ENCODE data around the gene SBNO1.

The SBNO1 gene

GRCh38 chr12:123280971-123281370 lies 83.7 kb downstream of the SBNO1 start:
- no peak overlapping the region for H3K4me3 ChIP-seq (ENCODE audit: low read length)
- TF ChIP-seq, protein P1, sequence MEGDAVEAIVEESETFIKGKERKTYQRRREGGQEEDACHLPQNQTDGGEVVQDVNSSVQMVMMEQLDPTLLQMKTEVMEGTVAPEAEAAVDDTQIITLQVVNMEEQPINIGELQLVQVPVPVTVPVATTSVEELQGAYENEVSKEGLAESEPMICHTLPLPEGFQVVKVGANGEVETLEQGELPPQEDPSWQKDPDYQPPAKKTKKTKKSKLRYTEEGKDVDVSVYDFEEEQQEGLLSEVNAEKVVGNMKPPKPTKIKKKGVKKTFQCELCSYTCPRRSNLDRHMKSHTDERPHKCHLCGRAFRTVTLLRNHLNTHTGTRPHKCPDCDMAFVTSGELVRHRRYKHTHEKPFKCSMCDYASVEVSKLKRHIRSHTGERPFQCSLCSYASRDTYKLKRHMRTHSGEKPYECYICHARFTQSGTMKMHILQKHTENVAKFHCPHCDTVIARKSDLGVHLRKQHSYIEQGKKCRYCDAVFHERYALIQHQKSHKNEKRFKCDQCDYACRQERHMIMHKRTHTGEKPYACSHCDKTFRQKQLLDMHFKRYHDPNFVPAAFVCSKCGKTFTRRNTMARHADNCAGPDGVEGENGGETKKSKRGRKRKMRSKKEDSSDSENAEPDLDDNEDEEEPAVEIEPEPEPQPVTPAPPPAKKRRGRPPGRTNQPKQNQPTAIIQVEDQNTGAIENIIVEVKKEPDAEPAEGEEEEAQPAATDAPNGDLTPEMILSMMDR (conservative IDR thresholded peaks at IDR 0.05; ENCODE audit: low read depth, low read length), result no peak
- no peak for DNase-seq (ENCODE audit: low read depth)

GRCh38 chr12:123278101-123278627 lies 86.5 kb downstream of the SBNO1 start:
- TF ChIP-seq, protein P1 (conservative IDR thresholded peaks at IDR 0.05; ENCODE audit: low read depth, low read length), result no peak
- DNase-seq (ENCODE audit: low read depth), result no peak
- no peak overlapping the region for H3K4me3 ChIP-seq (ENCODE audit: low read length)

DNA sequence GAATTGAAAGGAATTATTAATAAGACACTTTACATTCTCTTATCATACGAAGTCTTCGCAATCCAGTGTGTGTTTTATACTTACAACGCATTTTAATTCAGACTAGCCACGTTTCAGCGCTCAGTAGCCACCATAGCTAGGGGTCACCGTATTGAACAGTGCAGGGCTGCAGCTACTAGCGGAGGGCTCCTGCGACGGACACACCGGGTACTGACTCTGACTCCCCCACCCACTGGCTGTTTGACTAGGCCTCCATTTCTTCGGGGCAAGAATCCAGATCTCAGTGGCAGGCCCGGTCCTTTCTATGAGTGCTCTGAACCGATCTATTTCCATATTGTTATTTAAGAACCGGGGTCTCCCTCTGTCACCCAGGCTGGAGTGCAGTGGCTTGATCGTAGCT lies 91.5 kb downstream of the SBNO1 start:
- H3K4me3 ChIP-seq (ENCODE audit: low read length), result no peak overlapping the region
- TF ChIP-seq, protein P1 (conservative IDR thresholded peaks at IDR 0.05; ENCODE audit: low read depth, low read length), result no peak
- DNase-seq (ENCODE audit: low read depth), result no peak

GRCh38 chr12:123271001-123271668 lies 93.5 kb downstream of the SBNO1 start:
- H3K4me3 ChIP-seq (ENCODE audit: low read length), result peak overlapping the region; percentile 80
- no peak for DNase-seq (ENCODE audit: low read depth)
- TF ChIP-seq, protein P1 (conservative IDR thresholded peaks at IDR 0.05; ENCODE audit: low read depth, low read length), result peak; percentile 44

DNA sequence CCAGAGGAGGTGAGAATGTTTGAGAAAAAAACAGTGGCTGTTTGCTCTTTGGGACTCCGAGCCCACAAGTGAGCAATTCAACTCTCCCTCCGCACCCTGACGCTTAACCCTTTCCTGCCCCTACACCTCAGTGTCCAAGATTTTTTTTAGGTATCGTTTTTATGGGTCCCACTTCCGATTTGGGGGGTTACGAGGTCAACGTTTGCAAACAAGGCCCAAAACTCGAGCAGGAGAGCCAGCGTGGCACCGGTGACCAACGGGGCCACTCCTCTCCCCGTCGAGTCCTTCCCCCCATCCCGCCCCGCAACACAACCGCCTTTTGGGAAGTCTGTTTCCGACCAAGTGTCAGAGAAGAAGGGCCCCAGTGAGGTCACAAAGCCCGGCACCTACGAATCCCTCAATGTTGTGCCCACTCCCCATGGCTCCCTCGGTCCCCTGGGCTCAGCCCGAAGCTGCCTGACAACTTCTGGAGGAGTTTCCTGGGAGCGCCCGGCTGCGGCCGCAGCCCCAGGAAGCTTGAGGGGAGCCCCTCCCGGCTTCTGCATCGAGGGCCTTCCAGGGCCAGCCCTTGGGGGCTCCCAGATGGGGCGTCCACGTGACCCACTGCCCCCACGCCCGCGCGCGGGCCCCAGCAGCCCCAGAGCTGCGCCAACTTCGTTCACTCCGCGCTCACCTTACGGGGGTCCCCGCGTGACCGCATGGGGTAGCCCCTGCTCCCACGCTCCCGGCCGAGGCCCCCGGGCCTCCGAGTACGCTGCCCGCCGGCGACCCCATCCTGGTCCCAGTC lies 94.2 kb downstream of the SBNO1 start:
- peak overlapping the region; percentile 80 for H3K4me3 ChIP-seq (ENCODE audit: low read length)
- TF ChIP-seq, protein P1 (conservative IDR thresholded peaks at IDR 0.05; ENCODE audit: low read depth, low read length), result no peak
- DNase-seq (ENCODE audit: low read depth), result no peak

DNA sequence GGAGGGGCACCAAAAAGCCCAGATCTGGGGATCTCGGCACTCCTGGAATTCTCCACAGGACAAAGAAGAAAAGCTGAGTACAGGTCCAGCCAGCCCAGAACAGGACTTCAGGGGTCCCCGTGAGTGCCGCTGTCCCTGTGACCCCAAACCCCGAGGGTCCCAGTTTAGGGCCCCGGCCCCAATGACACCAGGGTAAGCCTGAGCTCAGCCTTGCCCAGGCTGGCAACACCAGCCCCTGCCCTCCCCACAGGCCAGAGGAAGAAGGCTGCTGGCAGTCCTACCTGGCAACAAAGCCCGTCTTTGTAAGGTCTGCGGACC lies 94.8 kb downstream of the SBNO1 start:
- no peak for DNase-seq (ENCODE audit: low read depth)
- TF ChIP-seq, protein P1 (conservative IDR thresholded peaks at IDR 0.05; ENCODE audit: low read depth, low read length), result no peak
- H3K4me3 ChIP-seq (ENCODE audit: low read length), result peak overlapping the region; percentile 80

All from retinal pigment epithelial cell (primary cell).